HepG2 (cell line): ENCODE measurements around the gene EPO. TPM values are rescaled to one million over a fixed set of nuclear protein-coding genes. Genes with fewer than 3 reads are reported as not detected.

Experiments
- ATF2 ChIP-seq: sonication (generic); formaldehyde crosslinking; IDR thresholded peaks from 2 replicates; pipeline ENCODE4 v1.4.0; 2020; ENCODE audit warnings: missing genetic modification reagents
- FOXA1 ChIP-seq, 2 experiments: fragments of 450-650 bp in 1 of 2; sonication (generic) in 1 of 2; formaldehyde crosslinking in 1 of 2; IDR thresholded peaks; 2 replicates each; pipeline versions ENCODE4 v1.4.0 to v1.6.1; 2016 to 2020; ENCODE audit warnings: missing genetic modification reagents in 1 of 2
- FOXK1 ChIP-seq: sonication (generic); formaldehyde crosslinking; IDR thresholded peaks from 2 replicates; pipeline ENCODE4 v1.4.0; 2020; ENCODE audit warnings: low read depth, missing genetic modification reagents, borderline replicate concordance
- KAT8 ChIP-seq: IDR thresholded peaks from 2 replicates; pipeline ENCODE4 v1.6.1; 2016; ENCODE audit warnings: missing genetic modification reagents, missing compliant biosample characterization
- LCORL ChIP-seq, 2 experiments: fragments of 450-650 bp in 1 of 2; sonication (generic) in 1 of 2; formaldehyde crosslinking in 1 of 2; IDR thresholded peaks; 2 replicates each; pipeline versions ENCODE4 v1.5.0 to v1.6.1; 2017 to 2020; ENCODE audit warnings: antibody characterized with exemption in 1 of 2, missing genetic modification reagents in 1 of 2
- MAZ ChIP-seq, 2 experiments: sonication (generic) in 1 of 2; formaldehyde crosslinking in 1 of 2; IDR thresholded peaks; 2 replicates each; pipeline versions ENCODE4 v1.5.0 to v1.6.1; 2012 to 2020; ENCODE audit warnings: low read depth in 2 of 2, mild to moderate bottlenecking in 2 of 2, borderline replicate concordance in 1 of 2, improper control_type of control experiment in 1 of 2, low read length in 1 of 2, missing genetic modification reagents in 1 of 2, moderate library complexity in 1 of 2
- NCOA2 ChIP-seq: sonication (generic); formaldehyde crosslinking; IDR thresholded peaks from 2 replicates; pipeline ENCODE4 v1.8.0; 2022; ENCODE audit warnings: inconsistent platforms
- RARA ChIP-seq: IDR thresholded peaks from 2 replicates; pipeline ENCODE4 v1.6.1; 2016; ENCODE audit warnings: missing genetic modification reagents, missing compliant biosample characterization
- SMAD3 ChIP-seq: sonication (generic); formaldehyde crosslinking; IDR thresholded peaks from 2 replicates; pipeline ENCODE4 v1.4.0; 2020; ENCODE audit warnings: missing genetic modification reagents
- SSRP1 ChIP-seq: IDR thresholded peaks from 2 replicates; pipeline ENCODE4 v1.6.1; 2016; ENCODE audit warnings: control low read depth
- U2AF1 ChIP-seq: fragments of 200-400 bp; formaldehyde crosslinking; optimal IDR thresholded peaks from 2 replicates; pipeline ENCODE3; 2017; ENCODE audit warnings: mild to moderate bottlenecking, low read depth, low read length
- WIZ ChIP-seq: sonication (generic); formaldehyde crosslinking; IDR thresholded peaks from 2 replicates; pipeline ENCODE4 v1.5.1; 2020; ENCODE audit warnings: mild to moderate bottlenecking, missing genetic modification reagents
- ZMYM3 ChIP-seq: sonication (generic); formaldehyde crosslinking; IDR thresholded peaks from 2 replicates; pipeline ENCODE4 v1.5.1; 2020; ENCODE audit warnings: mild to moderate bottlenecking, missing genetic modification reagents
- ZNF24 ChIP-seq: fragments of 450-650 bp; IDR thresholded peaks from 2 replicates; pipeline ENCODE4 v1.6.1; 2017; ENCODE audit warnings: antibody characterized with exemption, mild to moderate bottlenecking
- ZNF468 ChIP-seq: sonication (generic); formaldehyde crosslinking; IDR thresholded peaks from 2 replicates; pipeline ENCODE4 v1.8.0; 2022; ENCODE audit warnings: mild to moderate bottlenecking, moderate library complexity, missing genetic modification reagents
- ZNF510 ChIP-seq: sonication (generic); formaldehyde crosslinking; IDR thresholded peaks from 2 replicates; pipeline ENCODE4 v1.4.0; 2020; ENCODE audit warnings: low read depth, mild to moderate bottlenecking, missing genetic modification reagents
- ZNF7 ChIP-seq: IDR thresholded peaks from 2 replicates; pipeline ENCODE4 v1.6.1; 2016; ENCODE audit warnings: missing biosample characterization, missing genetic modification reagents
- ZNF761 ChIP-seq: sonication (generic); formaldehyde crosslinking; conservative IDR thresholded peaks from 2 replicates; pipeline ENCODE4 v1.4.0; 2020; ENCODE audit warnings: mild to moderate bottlenecking, missing genetic modification reagents
- ZNF776 ChIP-seq: sonication (generic); formaldehyde crosslinking; IDR thresholded peaks from 2 replicates; pipeline ENCODE4 v1.4.0; 2020; ENCODE audit warnings: mild to moderate bottlenecking, missing genetic modification reagents
- ZSCAN21 ChIP-seq: sonication (generic); formaldehyde crosslinking; IDR thresholded peaks from 2 replicates; pipeline ENCODE4 v1.8.0; 2022; ENCODE audit warnings: mild to moderate bottlenecking, missing genetic modification reagents, moderate library complexity, borderline replicate concordance
- polyA plus RNA-seq, 8 experiments: library from polyadenylated mRNA; depleted of rRNA in 3 of 8; stranded (reverse) in 7 of 8; unstranded in 1 of 8; fragments of >200 nt; fragmentation: Illumina TruSeq in 4 of 8; extraction: Trizol in 4 of 8; gene quantifications; 2 replicates each; pipeline versions ENCODE4 v1.2.1 to v1.2.3, GENCODE V29; 2011 to 2016; ENCODE audit warnings: low read depth in 4 of 8, missing spikeins in 1 of 8, mixed read lengths in 1 of 8; ENCODE audit not compliant: insufficient read depth in 1 of 8
- total RNA-seq, 5 experiments: library from RNA; depleted of rRNA; stranded (reverse); fragments of >200 nt; fragmentation: Illumina TruSeq; extraction: Trizol; gene quantifications; 2 replicates each; pipeline ENCODE4 v1.2.3, GENCODE V29; 2016; ENCODE audit warnings: low read depth in 1 of 5
- TF ChIP-seq, protein P1 (sequence below): sonication (generic); formaldehyde crosslinking; IDR thresholded peaks from 2 replicates; pipeline ENCODE4 v1.5.0; 2020; ENCODE audit warnings: missing genetic modification reagents
- TF ChIP-seq, protein P2 (sequence below): sonication (generic); formaldehyde crosslinking; IDR thresholded peaks from 2 replicates; pipeline ENCODE4 v1.5.0; 2020; ENCODE audit warnings: missing genetic modification reagents
- TF ChIP-seq, protein P3 (sequence below): sonication (generic); formaldehyde crosslinking; IDR thresholded peaks from 2 replicates; pipeline ENCODE4 v1.4.0; 2020; ENCODE audit warnings: missing genetic modification reagents
- TF ChIP-seq, protein P4 (sequence below): IDR thresholded peaks from 2 replicates; pipeline ENCODE4 v1.6.1; 2012; ENCODE audit warnings: inconsistent platforms

The EPO gene
- total and polyA plus RNA-seq, 2 of the 13 experiments (the other 11 are each of a cell fraction or from before 2014, with no cell fraction given): 10.3 to 25.7 TPM

DNA sequence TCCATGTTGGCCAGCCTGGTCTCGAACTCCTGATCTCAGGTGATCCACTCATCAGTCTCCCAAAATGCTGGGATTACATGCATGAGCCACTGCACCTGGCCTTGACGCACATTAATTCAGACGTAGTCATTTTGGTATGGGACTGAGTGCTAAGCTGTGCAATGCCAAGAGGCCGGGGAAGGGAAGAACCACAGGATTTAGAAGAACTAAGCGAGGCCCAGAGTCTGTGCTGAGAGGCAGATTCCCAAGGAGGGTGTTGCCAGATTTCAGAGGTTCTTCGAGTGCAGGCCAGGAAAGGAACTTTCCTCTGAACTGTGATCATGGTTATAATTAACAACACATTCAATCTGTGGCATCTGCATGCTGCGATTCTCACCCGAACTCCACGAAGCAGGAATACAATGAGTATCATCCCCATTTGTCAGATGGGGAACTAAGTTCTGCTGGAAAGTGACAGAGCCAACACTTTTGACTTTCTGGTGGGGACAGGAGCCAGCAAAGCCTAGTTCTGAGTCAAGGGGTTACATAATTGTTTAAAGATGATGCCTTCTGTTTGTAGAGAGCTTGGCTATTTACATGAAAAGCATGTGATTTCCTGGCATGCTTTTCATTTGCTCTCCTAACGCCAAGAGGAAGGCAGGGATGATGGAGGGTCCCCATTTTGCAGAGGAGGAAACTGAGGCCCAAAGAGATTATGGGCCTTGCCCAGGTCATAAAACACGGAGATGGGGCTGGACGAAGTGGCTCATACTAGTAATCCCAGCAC is 6.9 kb downstream of the EPO start (continued):
- TF ChIP-seq ZNF510 (CRISPR knock-in tag): no peak
- TF ChIP-seq LCORL (IDR thresholded peaks at IDR 0.05): no peak
- TF ChIP-seq LCORL (CRISPR knock-in tag; IDR thresholded peaks at IDR 0.05): no peak
- TF ChIP-seq, protein P1, sequence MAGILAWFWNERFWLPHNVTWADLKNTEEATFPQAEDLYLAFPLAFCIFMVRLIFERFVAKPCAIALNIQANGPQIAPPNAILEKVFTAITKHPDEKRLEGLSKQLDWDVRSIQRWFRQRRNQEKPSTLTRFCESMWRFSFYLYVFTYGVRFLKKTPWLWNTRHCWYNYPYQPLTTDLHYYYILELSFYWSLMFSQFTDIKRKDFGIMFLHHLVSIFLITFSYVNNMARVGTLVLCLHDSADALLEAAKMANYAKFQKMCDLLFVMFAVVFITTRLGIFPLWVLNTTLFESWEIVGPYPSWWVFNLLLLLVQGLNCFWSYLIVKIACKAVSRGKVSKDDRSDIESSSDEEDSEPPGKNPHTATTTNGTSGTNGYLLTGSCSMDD (CRISPR knock-in tag): no peak
- TF ChIP-seq ZNF761 (CRISPR knock-in tag): no peak
- TF ChIP-seq, protein P2, sequence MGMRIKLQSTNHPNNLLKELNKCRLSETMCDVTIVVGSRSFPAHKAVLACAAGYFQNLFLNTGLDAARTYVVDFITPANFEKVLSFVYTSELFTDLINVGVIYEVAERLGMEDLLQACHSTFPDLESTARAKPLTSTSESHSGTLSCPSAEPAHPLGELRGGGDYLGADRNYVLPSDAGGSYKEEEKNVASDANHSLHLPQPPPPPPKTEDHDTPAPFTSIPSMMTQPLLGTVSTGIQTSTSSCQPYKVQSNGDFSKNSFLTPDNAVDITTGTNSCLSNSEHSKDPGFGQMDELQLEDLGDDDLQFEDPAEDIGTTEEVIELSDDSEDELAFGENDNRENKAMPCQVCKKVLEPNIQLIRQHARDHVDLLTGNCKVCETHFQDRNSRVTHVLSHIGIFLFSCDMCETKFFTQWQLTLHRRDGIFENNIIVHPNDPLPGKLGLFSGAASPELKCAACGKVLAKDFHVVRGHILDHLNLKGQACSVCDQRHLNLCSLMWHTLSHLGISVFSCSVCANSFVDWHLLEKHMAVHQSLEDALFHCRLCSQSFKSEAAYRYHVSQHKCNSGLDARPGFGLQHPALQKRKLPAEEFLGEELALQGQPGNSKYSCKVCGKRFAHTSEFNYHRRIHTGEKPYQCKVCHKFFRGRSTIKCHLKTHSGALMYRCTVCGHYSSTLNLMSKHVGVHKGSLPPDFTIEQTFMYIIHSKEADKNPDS: no peak
- peak; percentile 57; the same call in 1 of the 2 replicates for TF ChIP-seq ZMYM3
- TF ChIP-seq ZNF24: no peak
- TF ChIP-seq, protein P3, sequence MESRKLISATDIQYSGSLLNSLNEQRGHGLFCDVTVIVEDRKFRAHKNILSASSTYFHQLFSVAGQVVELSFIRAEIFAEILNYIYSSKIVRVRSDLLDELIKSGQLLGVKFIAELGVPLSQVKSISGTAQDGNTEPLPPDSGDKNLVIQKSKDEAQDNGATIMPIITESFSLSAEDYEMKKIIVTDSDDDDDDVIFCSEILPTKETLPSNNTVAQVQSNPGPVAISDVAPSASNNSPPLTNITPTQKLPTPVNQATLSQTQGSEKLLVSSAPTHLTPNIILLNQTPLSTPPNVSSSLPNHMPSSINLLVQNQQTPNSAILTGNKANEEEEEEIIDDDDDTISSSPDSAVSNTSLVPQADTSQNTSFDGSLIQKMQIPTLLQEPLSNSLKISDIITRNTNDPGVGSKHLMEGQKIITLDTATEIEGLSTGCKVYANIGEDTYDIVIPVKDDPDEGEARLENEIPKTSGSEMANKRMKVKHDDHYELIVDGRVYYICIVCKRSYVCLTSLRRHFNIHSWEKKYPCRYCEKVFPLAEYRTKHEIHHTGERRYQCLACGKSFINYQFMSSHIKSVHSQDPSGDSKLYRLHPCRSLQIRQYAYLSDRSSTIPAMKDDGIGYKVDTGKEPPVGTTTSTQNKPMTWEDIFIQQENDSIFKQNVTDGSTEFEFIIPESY (CRISPR knock-in tag): no peak
- peak; percentile 31; the same call in 1 of the 2 replicates for TF ChIP-seq NCOA2
- no peak for TF ChIP-seq U2AF1
- TF ChIP-seq ZSCAN21 (CRISPR knock-in tag): no peak
- no peak for TF ChIP-seq ZNF776 (CRISPR knock-in tag)
- TF ChIP-seq ZNF468 (CRISPR knock-in tag): no peak
- TF ChIP-seq, protein P4, sequence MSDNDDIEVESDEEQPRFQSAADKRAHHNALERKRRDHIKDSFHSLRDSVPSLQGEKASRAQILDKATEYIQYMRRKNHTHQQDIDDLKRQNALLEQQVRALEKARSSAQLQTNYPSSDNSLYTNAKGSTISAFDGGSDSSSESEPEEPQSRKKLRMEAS: peak; percentile 16; the same call in 1 of the 2 replicates
- TF ChIP-seq FOXA1 (IDR thresholded peaks at IDR 0.05): no peak
- peak; percentile 70 for TF ChIP-seq FOXA1 (CRISPR knock-in tag; IDR thresholded peaks at IDR 0.05)
- TF ChIP-seq SMAD3: no peak
- TF ChIP-seq FOXK1 (CRISPR knock-in tag): peak; percentile 36; the same call in 1 of the 2 replicates
- peak; percentile 50; the same call in 1 of the 2 replicates for TF ChIP-seq KAT8
- TF ChIP-seq WIZ: no peak
- TF ChIP-seq SSRP1 (CRISPR knock-in tag): no peak
- peak; percentile 94 for TF ChIP-seq ZNF7 (CRISPR knock-in tag)
- peak; percentile 36 for TF ChIP-seq RARA (CRISPR knock-in tag)
- TF ChIP-seq MAZ (IDR thresholded peaks at IDR 0.05; ENCODE audit: borderline replicate concordance, low read depth, low read length): no peak
- no peak for TF ChIP-seq MAZ (CRISPR knock-in tag; IDR thresholded peaks at IDR 0.05; ENCODE audit: low read depth)
- TF ChIP-seq ATF2 (CRISPR knock-in tag): no peak
